ENCODE data around the gene CRYBG2.
"Not testable (repeated sequence)": the region's sequence is repeated elsewhere in the genome, so short reads cannot be mapped to it uniquely, and the experiment has no call there.

Gene CRYBG2

DNA sequence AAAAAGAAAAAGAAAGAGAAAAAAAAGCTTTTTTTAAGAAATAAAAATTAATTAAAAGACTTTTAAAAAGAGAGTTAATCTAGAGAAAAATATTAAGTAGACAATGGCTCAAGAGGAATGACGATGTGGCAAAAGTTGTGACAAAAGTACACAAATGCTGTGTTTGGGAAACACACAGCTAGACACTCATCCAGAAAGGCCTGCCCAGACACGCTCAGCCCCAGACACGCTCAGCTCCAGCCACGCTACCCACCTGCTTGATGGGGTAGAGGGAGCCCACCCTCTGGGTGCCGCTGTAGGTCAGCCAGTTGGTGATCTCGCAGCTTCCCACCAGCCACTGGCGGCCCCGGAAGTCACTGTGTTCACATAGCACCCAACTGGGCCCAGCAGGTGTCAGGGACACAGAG lies 26.0 kb downstream of the CRYBG2 start:
- H3K9me3 Mint-ChIP-seq, result no peaks in the 10 kb centered on the region
- H3K4me3 Mint-ChIP-seq, result no peak overlapping the region
- peaks cover 7% of the 10 kb centered on the region for H3K4me1 Mint-ChIP-seq (ENCODE audit: low read depth)
- no peak overlapping the region for H3K27ac Mint-ChIP-seq
- H3K27me3 Mint-ChIP-seq, result no peaks in the 10 kb centered on the region
- H3K36me3 Mint-ChIP-seq (ENCODE audit: low read depth), result peaks cover 10% of the 10 kb centered on the region

DNA sequence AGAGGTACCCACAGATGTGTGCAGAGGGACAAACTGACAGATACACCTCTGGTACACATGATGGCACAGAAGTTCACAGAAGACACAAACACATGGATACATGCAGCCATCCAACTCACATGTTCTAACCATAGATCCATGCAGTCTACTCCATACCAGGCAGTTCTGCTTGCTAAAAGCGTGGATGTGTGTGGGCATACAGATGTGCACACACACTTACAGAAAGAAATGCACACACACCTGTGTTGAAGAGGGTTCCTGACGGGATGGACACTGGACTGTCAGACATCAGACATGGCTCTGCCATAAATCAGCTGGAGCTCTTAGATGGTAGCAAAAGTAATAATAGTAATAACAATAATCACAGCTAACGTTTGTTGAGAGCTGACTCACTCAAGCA lies 29.4 kb downstream of the CRYBG2 start:
- Mint-ChIP-seq H3K27me3 (no peaks in the 10 kb centered on the region), H3K4me1 (ENCODE audit: low read depth) (peaks cover 41% of the 10 kb centered on the region), H3K27ac (no peak overlapping the region), H3K36me3 (ENCODE audit: low read depth) (peaks cover 34% of the 10 kb centered on the region), H3K9me3 (no peaks in the 10 kb centered on the region), H3K4me3 (no peak overlapping the region)

- H3K27me3 Mint-ChIP-seq, result no peaks in the 10 kb centered on the region
- no peaks in the 10 kb centered on the region for H3K9me3 Mint-ChIP-seq
- H3K36me3 Mint-ChIP-seq (ENCODE audit: low read depth), result peaks cover 39% of the 10 kb centered on the region
- H3K27ac Mint-ChIP-seq, result peak overlapping the region; percentile 66
- H3K4me3 Mint-ChIP-seq, result no peak overlapping the region
- H3K4me1 Mint-ChIP-seq (ENCODE audit: low read depth), result peaks cover 46% of the 10 kb centered on the region
These were observed 30.5 kb downstream of the CRYBG2 start for GRCh38 chr1:26323382-26323781.

- H3K4me3 Mint-ChIP-seq, result no peak overlapping the region
- peaks cover 39% of the 10 kb centered on the region for H3K36me3 Mint-ChIP-seq (ENCODE audit: low read depth)
- H3K9me3 Mint-ChIP-seq, result no peaks in the 10 kb centered on the region
- H3K27ac Mint-ChIP-seq, result no peak overlapping the region
- H3K27me3 Mint-ChIP-seq, result no peaks in the 10 kb centered on the region
- H3K4me1 Mint-ChIP-seq (ENCODE audit: low read depth), result peaks cover 60% of the 10 kb centered on the region
These were observed 31.9 kb downstream of the CRYBG2 start for GRCh38 chr1:26322042-26322331.

GRCh38 chr1:26321315-26322041 lies 32.5 kb downstream of the CRYBG2 start:
- Mint-ChIP-seq H3K27ac (peak overlapping the region; percentile 88), H3K36me3 (ENCODE audit: low read depth) (peaks cover 39% of the 10 kb centered on the region), H3K27me3 (no peaks in the 10 kb centered on the region), H3K4me3 (peak overlapping the region; percentile 80), H3K4me1 (ENCODE audit: low read depth) (peaks cover 65% of the 10 kb centered on the region), H3K9me3 (no peaks in the 10 kb centered on the region)

DNA sequence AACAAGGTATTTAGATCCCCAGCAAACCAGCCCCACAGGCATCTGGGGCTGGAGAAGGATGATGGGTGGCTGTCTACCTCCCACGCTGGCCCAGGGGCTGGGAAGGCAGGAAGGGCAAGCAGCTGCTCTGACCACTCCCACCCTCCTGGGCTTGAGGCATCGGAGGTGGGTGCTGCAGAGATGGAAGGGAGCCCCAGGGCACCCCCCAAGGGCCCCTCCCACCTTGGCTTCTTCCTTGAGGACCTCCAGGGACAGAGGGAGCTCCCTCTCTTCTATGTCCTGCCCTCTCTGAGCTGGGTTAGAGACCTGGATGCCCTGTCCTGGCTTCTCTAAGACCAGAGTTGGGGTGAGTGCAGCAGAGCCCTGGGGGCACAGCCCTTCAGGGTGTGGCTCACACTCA lies 33.0 kb downstream of the CRYBG2 start:
- Mint-ChIP-seq H3K4me1 (ENCODE audit: low read depth) (peaks cover 71% of the 10 kb centered on the region), H3K4me3 (peak overlapping the region; percentile 80), H3K9me3 (no peaks in the 10 kb centered on the region), H3K27me3 (no peaks in the 10 kb centered on the region), H3K36me3 (ENCODE audit: low read depth) (peaks cover 39% of the 10 kb centered on the region), H3K27ac (peak overlapping the region; percentile 88)

DNA sequence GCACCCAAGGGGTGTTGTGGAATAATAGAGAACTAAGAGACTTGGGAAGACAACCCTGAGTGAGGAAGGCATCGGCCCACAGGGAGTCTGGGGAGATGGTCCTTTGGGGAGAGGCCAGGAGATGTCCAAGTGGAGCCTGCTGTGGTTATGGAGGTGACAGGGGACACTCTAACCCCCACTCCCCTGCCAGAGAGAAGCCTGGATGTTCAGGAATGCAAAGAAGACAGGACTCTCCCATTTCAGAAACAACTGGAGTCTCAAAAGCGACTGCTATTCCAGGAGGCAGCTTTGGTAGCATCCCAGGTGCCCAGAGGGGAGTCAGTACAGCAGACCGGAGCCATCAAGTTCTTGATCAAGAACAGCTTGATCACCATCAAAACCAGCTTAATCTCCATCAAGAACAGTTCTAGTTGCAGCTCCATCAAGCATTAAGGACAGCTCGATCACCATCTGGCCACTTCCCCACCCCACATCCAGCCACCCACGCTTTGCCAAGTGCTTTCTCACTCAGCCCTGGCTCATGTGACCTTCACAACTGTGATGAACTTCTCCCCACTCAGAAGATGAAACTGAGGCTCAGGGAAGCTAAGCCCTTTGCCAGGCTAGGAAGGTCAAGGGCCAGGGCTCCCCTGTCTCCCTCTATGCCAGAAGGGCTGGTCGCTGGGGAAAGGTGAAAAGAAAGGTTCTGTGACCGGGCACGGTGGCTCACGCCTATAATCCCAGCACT lies 35.4 kb downstream of the CRYBG2 start:
- Mint-ChIP-seq H3K27ac (peak overlapping the region; percentile 93), H3K9me3 (no peaks in the 10 kb centered on the region), H3K27me3 (no peaks in the 10 kb centered on the region), H3K4me1 (ENCODE audit: low read depth) (peaks cover 86% of the 10 kb centered on the region), H3K36me3 (ENCODE audit: low read depth) (peaks cover 34% of the 10 kb centered on the region), H3K4me3 (peak overlapping the region; percentile 98)

GRCh38 chr1:26317612-26318337 lies 36.2 kb downstream of the CRYBG2 start, which contains the start of gene CD52:
Gene CD52 (plus strand): TSS chr1:26317958. CDS start chr1:26318018, 60 bp downstream.
- Mint-ChIP-seq H3K4me1 (ENCODE audit: low read depth) (peaks cover 86% of the 10 kb centered on the region), H3K4me3 (peak within 1 kb of the TSS; percentile 98), H3K27me3 (no peaks in the 10 kb centered on the region), H3K9me3 (no peaks in the 10 kb centered on the region), H3K36me3 (ENCODE audit: low read depth) (peaks cover 27% of the 10 kb centered on the region), H3K27ac (peak within 1 kb of the TSS; percentile 93)

GRCh38 chr1:26317146-26317545 lies 36.8 kb downstream of the CRYBG2 start:
- Mint-ChIP-seq H3K27ac (peak overlapping the region; percentile 93), H3K9me3 (no peaks in the 10 kb centered on the region), H3K4me3 (peak overlapping the region; percentile 98), H3K36me3 (ENCODE audit: low read depth) (peaks cover 21% of the 10 kb centered on the region), H3K4me1 (ENCODE audit: low read depth) (peaks cover 80% of the 10 kb centered on the region), H3K27me3 (no peaks in the 10 kb centered on the region)

DNA sequence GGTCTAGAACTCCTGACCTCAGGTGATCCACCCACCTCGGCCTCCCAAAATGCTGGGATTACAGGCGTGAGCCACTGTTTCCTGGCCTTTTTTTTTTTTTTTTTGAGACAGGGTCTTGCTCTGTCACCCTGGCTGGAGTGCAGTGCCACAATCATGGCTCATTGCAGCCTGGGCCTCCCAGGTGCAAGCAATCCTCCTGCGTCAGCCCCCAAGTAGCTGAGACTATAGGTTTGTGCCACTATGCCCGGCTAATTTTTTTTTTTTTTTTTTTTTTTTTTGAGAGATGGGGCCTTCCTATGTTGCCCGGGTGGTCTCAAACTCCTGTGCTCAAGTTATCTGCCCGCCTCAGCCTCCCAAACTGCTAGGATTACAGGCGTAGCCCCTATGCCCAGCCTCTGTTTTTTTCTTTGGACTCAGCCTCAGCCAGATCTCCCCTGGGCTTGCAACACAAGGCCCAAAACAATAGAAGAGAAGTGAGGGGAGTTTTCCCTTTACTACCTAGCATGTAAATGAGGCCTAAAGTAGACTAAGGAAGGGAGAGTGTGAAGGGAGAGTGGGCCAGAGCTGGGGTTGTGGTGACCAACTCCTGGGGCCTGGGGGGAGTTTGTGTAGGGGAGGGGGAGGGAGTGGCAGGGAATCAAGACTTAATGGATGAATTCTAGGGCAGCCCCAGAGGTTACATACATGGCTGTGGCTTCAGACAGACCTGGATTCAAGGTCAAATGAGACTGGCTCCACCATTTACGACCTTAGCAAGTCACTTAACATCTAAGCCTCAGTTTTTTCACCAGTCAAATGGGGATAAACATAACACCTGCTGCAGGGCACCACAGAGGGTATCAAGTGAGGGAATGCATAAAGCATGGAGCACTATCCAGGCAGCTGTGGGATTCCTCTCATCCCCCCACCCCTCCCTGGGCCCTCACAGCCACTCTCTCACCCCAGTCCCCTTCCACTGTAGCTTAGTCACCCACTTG lies 37.8 kb downstream of the CRYBG2 start:
- Mint-ChIP-seq H3K27me3 (no peaks in the 10 kb centered on the region), H3K36me3 (ENCODE audit: low read depth) (peaks cover 12% of the 10 kb centered on the region), H3K4me3 (no peak overlapping the region), H3K4me1 (ENCODE audit: low read depth) (peaks cover 75% of the 10 kb centered on the region), H3K9me3 (no peaks in the 10 kb centered on the region), H3K27ac (peak overlapping the region; percentile 84)

DNA sequence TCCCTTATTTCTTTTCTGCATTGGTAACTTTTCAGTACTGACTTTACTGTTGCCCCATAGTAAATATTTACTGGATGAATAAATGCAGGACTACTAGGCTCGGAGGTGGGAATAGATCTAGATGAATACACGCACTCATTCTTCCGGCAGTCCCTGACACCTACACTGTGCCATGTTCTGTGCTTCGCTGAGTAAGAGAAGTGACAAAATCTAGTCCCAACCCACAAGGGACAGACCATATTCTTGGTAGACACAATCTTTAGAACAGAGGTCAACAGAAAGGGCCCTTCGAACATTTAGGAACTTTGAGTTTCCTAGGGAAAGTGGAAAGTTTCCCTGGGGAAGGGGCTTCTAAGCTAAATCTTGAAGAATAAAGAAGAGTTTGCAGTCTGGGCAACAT lies 39.4 kb downstream of the CRYBG2 start:
- Mint-ChIP-seq H3K4me3 (no peak overlapping the region), H3K27ac (no peak overlapping the region), H3K36me3 (ENCODE audit: low read depth) (peaks cover 5% of the 10 kb centered on the region), H3K4me1 (ENCODE audit: low read depth) (peaks cover 58% of the 10 kb centered on the region), H3K9me3 (no peaks in the 10 kb centered on the region), H3K27me3 (no peaks in the 10 kb centered on the region)

GRCh38 chr1:26307966-26308899 lies 45.7 kb downstream of the CRYBG2 start:
- peak overlapping the region; percentile 76 for H3K27ac Mint-ChIP-seq
- H3K9me3 Mint-ChIP-seq; H3K36me3 Mint-ChIP-seq (ENCODE audit: low read depth); H3K27me3 Mint-ChIP-seq: not testable (repeated sequence)
- H3K4me1 Mint-ChIP-seq (ENCODE audit: low read depth), result peaks cover 50% of the 10 kb centered on the region
- peak overlapping the region; percentile 12 for H3K4me3 Mint-ChIP-seq

DNA sequence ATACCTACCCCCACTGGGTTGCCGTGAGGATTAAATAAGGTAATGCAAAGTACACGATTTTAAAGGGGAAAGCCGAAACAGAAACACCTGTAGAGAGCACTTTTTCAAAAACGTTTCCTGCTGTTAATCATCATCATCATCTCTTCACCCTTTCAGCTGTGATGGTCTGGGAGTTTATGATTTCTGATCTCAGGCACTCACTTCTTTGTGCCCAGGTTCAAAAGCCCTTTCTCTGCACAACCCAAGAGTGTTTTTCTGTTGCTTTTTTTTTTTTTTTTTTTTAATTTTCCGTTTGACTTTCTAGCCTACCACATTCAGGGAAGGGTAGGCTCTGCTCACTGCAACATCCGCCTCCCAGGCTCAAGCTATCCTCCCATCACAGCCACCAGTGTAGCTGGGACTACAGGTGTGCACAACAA lies 46.6 kb downstream of the CRYBG2 start:
- H3K27ac Mint-ChIP-seq, result peak overlapping the region; percentile 94
- no peaks in the 10 kb centered on the region for H3K36me3 Mint-ChIP-seq (ENCODE audit: low read depth)
- no peaks in the 10 kb centered on the region for H3K9me3 Mint-ChIP-seq
- no peaks in the 10 kb centered on the region for H3K27me3 Mint-ChIP-seq
- H3K4me3 Mint-ChIP-seq, result peak overlapping the region; percentile 96
- peaks cover 47% of the 10 kb centered on the region for H3K4me1 Mint-ChIP-seq (ENCODE audit: low read depth)

Measured in stimulated activated naive CD8-positive, alpha-beta T cell treated with anti-CD3 and anti-CD28 coated beads, Interleukin-15, Interleukin-2, amounts not matched to agents 100 ng/mL and 50 ng/mL, for 24 hours (primary cell).